NCI-H1048 (cell line): Measurements from ENCODE around the gene SLCO3A1.
"Not testable (repeated sequence)": the region's sequence is repeated elsewhere in the genome, so short reads cannot be mapped to it uniquely, and the experiment has no call there.

ENCODE experiments used
- DNase-seq: peaks from one replicate; lab custom pipeline; 2025; lab: John Stamatoyannopoulos, UW

The SLCO3A1 gene

GRCh38 chr15:92035551-92035950 lies 182.0 kb downstream of the SLCO3A1 start:
- no peak for DNase-seq

GRCh38 chr15:92035961-92036360 lies 182.5 kb downstream of the SLCO3A1 start:
- DNase-seq, result no peak

- DNase-seq, result no peak
Observed at GRCh38 chr15:92037491-92037890, 184.0 kb downstream of the SLCO3A1 start.

- no peak for DNase-seq
Observed at GRCh38 chr15:92040350-92040749, 186.8 kb downstream of the SLCO3A1 start.

- DNase-seq, result no peak
Observed at GRCh38 chr15:92041371-92041770, 187.9 kb downstream of the SLCO3A1 start.

- DNase-seq, result no peak
Observed at GRCh38 chr15:92043283-92043682, 189.8 kb downstream of the SLCO3A1 start.

- DNase-seq, result no peak
Observed at GRCh38 chr15:92044203-92044909, 190.8 kb downstream of the SLCO3A1 start.

- no peak for DNase-seq
Observed at GRCh38 chr15:92047900-92048299, 194.4 kb downstream of the SLCO3A1 start.

GRCh38 chr15:92048739-92049138 lies 195.2 kb downstream of the SLCO3A1 start:
- no peak for DNase-seq

- DNase-seq, result no peak
Observed at GRCh38 chr15:92049290-92049989, 195.9 kb downstream of the SLCO3A1 start.

- DNase-seq, result no peak
Observed at GRCh38 chr15:92050220-92050898, 196.9 kb downstream of the SLCO3A1 start.

GRCh38 chr15:92051716-92052115 lies 198.2 kb downstream of the SLCO3A1 start:
- no peak for DNase-seq

GRCh38 chr15:92053753-92054316 lies 200.3 kb downstream of the SLCO3A1 start:
- no peak for DNase-seq

- DNase-seq, result no peak
Observed at GRCh38 chr15:92056875-92057274, 203.4 kb downstream of the SLCO3A1 start.

- DNase-seq, result no peak
Observed at GRCh38 chr15:92059036-92059970, 205.8 kb downstream of the SLCO3A1 start.

GRCh38 chr15:92059971-92060311 lies 206.4 kb downstream of the SLCO3A1 start:
- DNase-seq, result not testable (repeated sequence)

- DNase-seq, result no peak
Observed at GRCh38 chr15:92061511-92062195, 208.1 kb downstream of the SLCO3A1 start.

GRCh38 chr15:92062505-92062904 lies 209.0 kb downstream of the SLCO3A1 start:
- no peak for DNase-seq

GRCh38 chr15:92068121-92068520 lies 214.6 kb downstream of the SLCO3A1 start:
- DNase-seq, result no peak

- no peak for DNase-seq
Observed at GRCh38 chr15:92069308-92070250, 216.1 kb downstream of the SLCO3A1 start.
